Inflammatory macrophage treated with lipopolysaccharide for 4 hours (primary cell): ENCODE measurements around the gene SERPINA1.
"Not testable (repeated sequence)": the region's sequence is repeated elsewhere in the genome, so short reads cannot be mapped to it uniquely, and the experiment has no call there.

Source experiments
- DNase-seq: peaks from one replicate; pipeline ENCODE4 v3.0.0-alpha.2; 2020

The SERPINA1 gene

GRCh38 chr14:94382716-94383596 lies 5.4 kb downstream of the SERPINA1 start:
- DNase-seq, result no peak

- DNase-seq, result no peak
Measured at GRCh38 chr14:94382099-94382715, 6.2 kb downstream of the SERPINA1 start.

- DNase-seq, result no peak
Measured at GRCh38 chr14:94381149-94382030, 7.0 kb downstream of the SERPINA1 start.

GRCh38 chr14:94380225-94381148 lies 7.9 kb downstream of the SERPINA1 start:
- no peak for DNase-seq

- DNase-seq, result no peak
Measured at GRCh38 chr14:94379291-94380224, 8.8 kb downstream of the SERPINA1 start.

- no peak for DNase-seq
Measured at GRCh38 chr14:94378527-94379290, 9.7 kb downstream of the SERPINA1 start.

GRCh38 chr14:94377866-94378470 lies 10.4 kb downstream of the SERPINA1 start:
- no peak for DNase-seq

GRCh38 chr14:94376976-94377865 lies 11.2 kb downstream of the SERPINA1 start:
- DNase-seq, result peak; percentile 24

GRCh38 chr14:94376108-94376975 lies 12.1 kb downstream of the SERPINA1 start:
- DNase-seq, result no peak

- no peak for DNase-seq
Measured at GRCh38 chr14:94375552-94376107, 12.8 kb downstream of the SERPINA1 start.

- peak; percentile 43 for DNase-seq
Measured at GRCh38 chr14:94374749-94375260, 13.6 kb downstream of the SERPINA1 start.

- DNase-seq, result peak; percentile 80
Measured at GRCh38 chr14:94374116-94374515, 14.3 kb downstream of the SERPINA1 start.

GRCh38 chr14:94373708-94374107 lies 14.7 kb downstream of the SERPINA1 start:
- DNase-seq, result peak; percentile 42

GRCh38 chr14:94372021-94372605 lies 16.3 kb downstream of the SERPINA1 start:
- DNase-seq, result no peak

- no peak for DNase-seq
Measured at GRCh38 chr14:94370524-94370910, 17.9 kb downstream of the SERPINA1 start.

- not testable (repeated sequence) for DNase-seq
Measured at GRCh38 chr14:94369766-94370523, 18.5 kb downstream of the SERPINA1 start.
